Nephron (organoid): ENCODE results near the gene RAP1GAP2.
"Not testable (repeated sequence)": the region's sequence is repeated elsewhere in the genome, so short reads cannot be mapped to it uniquely, and the experiment has no call there.

Experiments used
- H3K27ac Mint-ChIP-seq, 3 experiments: 2 replicates each; pipeline ENCODE4 v1.8.0; 2020; ENCODE audit warnings: mixed read lengths in 3 of 3, mild to moderate bottlenecking in 2 of 3, moderate library complexity in 1 of 3
- H3K27me3 Mint-ChIP-seq: 2 replicates; pipeline ENCODE4 v1.8.0; 2021; ENCODE audit warnings: low read depth, mild to moderate bottlenecking, moderate library complexity, mixed read lengths
- H3K36me3 Mint-ChIP-seq: 2 replicates; pipeline ENCODE4 v1.8.0; 2020; ENCODE audit warnings: low read depth, mixed read lengths
- H3K4me1 Mint-ChIP-seq: 2 replicates; pipeline ENCODE4 v1.8.0; 2020; ENCODE audit warnings: mixed read lengths
- H3K4me3 Mint-ChIP-seq, 3 experiments: 2 replicates each; pipeline ENCODE4 v1.8.0; 2020; ENCODE audit warnings: mild to moderate bottlenecking in 3 of 3, mixed read lengths in 3 of 3, moderate library complexity in 2 of 3
- H3K9me3 Mint-ChIP-seq: 2 replicates; pipeline ENCODE4 v1.8.0; 2020; ENCODE audit warnings: mixed read lengths
- TF ChIP-seq, protein P1 (sequence below), 3 experiments: fragments of 200-600 bp; sonication (generic); IDR thresholded peaks; one replicate each; pipeline ENCODE4 v1.5.0; 2021; ENCODE audit warnings: antibody characterized with exemption in 3 of 3; ENCODE audit not compliant: unreplicated experiment in 3 of 3

The RAP1GAP2 gene

DNA sequence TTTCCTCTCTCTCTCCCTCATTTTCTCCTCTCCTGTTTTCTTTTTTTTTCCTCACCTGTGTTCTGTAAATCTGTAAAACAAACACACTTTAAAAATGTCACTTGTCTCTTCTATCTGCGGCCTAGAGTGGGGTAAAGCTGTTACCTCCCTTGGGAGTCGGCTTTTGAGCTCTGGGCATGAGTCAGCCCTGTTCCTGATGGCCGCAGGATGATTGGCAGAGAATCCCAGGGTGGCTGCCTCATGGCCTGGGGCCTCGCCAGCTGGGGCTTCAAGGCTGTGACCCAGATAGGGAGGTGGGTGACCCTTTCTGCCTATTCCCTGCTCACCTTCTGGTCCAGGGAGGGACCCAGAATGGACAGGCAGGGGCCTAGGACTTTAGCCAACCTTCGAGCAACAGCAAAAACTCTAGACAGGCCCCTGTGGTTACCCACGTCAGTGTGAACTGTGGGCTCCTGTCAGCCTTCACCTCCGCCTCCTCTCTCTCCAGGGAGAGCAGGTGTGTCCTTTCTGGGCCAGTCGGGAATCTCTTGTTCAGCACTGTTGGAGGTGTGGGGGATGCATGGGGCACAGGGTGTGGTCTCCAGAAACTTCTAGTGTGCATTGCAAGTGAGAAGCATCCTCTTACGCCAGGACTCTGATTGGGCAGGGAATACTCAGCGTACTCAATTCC, 87.4 kb downstream of the RAP1GAP2 start:
- Mint-ChIP-seq H3K9me3 (no peaks in the 10 kb centered on the region), H3K36me3 (no peaks in the 10 kb centered on the region), H3K4me1 (no peaks in the 10 kb centered on the region), H3K27me3 (peaks cover 22% of the 10 kb centered on the region), H3K4me3 (no peak overlapping the region), H3K27ac (no peak overlapping the region)
- TF ChIP-seq, protein P1, sequence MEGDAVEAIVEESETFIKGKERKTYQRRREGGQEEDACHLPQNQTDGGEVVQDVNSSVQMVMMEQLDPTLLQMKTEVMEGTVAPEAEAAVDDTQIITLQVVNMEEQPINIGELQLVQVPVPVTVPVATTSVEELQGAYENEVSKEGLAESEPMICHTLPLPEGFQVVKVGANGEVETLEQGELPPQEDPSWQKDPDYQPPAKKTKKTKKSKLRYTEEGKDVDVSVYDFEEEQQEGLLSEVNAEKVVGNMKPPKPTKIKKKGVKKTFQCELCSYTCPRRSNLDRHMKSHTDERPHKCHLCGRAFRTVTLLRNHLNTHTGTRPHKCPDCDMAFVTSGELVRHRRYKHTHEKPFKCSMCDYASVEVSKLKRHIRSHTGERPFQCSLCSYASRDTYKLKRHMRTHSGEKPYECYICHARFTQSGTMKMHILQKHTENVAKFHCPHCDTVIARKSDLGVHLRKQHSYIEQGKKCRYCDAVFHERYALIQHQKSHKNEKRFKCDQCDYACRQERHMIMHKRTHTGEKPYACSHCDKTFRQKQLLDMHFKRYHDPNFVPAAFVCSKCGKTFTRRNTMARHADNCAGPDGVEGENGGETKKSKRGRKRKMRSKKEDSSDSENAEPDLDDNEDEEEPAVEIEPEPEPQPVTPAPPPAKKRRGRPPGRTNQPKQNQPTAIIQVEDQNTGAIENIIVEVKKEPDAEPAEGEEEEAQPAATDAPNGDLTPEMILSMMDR (IDR thresholded peaks at IDR 0.05; ENCODE audit: unreplicated experiment in 3 of 3) = no peak

- Mint-ChIP-seq H3K36me3 (no peaks in the 10 kb centered on the region), H3K27ac (no peak overlapping the region), H3K4me1 (no peaks in the 10 kb centered on the region), H3K9me3 (no peaks in the 10 kb centered on the region), H3K27me3 (peaks cover 14% of the 10 kb centered on the region), H3K4me3 (no peak overlapping the region)
- TF ChIP-seq, protein P1 (IDR thresholded peaks at IDR 0.05; ENCODE audit: unreplicated experiment in 3 of 3) = no peak
These were observed 89.5 kb downstream of the RAP1GAP2 start for GRCh38 chr17:2885733-2886132.

- Mint-ChIP-seq H3K4me1 (no peaks in the 10 kb centered on the region), H3K4me3 (no peak overlapping the region), H3K36me3 (no peaks in the 10 kb centered on the region), H3K27me3 (peaks cover 8% of the 10 kb centered on the region), H3K9me3 (no peaks in the 10 kb centered on the region), H3K27ac (no peak overlapping the region)
- TF ChIP-seq, protein P1 (IDR thresholded peaks at IDR 0.05; ENCODE audit: unreplicated experiment in 3 of 3) = no peak
These were observed 92.1 kb downstream of the RAP1GAP2 start for GRCh38 chr17:2888326-2888725.

DNA sequence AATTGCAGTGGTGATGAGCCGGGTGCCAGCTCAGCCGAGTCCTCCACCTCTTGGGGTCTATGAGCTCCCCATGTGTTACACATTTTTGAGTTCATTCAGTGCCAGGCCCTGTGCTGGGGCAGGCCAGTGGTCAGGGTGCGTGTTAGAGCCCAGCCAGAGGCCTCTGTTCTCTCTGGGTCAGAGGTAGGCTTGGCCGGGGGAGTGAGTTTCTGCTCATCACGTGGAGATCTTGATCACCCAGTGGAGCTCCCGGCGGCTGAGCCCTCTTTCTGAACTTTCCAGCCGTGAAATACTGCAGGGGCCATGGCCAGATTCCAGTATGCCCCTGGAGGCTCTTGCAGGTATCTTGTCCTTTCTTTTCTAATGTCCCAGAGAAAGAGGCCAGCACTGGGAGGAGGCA, 93.0 kb downstream of the RAP1GAP2 start:
- no peaks in the 10 kb centered on the region for H3K36me3 Mint-ChIP-seq

DNA sequence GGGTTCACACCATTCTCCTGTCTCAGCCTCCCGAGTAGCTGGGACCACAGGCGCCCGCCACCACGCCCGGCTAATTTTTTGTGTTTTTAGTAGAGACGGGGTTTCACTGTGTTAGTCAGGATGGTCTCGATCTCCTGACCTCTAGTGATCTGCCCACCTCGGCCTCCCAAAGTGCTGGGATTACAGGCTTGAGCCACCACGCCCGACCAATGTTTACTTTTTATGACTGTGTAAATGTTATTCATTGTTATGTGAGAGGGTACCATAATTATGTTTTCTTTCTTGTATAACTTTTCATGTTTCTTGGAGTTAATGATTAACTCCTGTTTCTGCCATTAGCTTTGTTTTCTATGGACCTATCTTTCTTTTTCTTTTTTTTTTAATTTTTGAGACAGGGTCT, 94.5 kb downstream of the RAP1GAP2 start:
- H3K4me3 Mint-ChIP-seq, H3K36me3 Mint-ChIP-seq, H3K9me3 Mint-ChIP-seq, H3K27ac Mint-ChIP-seq, H3K27me3 Mint-ChIP-seq, H3K4me1 Mint-ChIP-seq: not testable (repeated sequence)

More for the DNA sequence above, 93.0 kb downstream of the RAP1GAP2 start:
- H3K9me3 Mint-ChIP-seq = no peaks in the 10 kb centered on the region
- no peak overlapping the region for H3K27ac Mint-ChIP-seq
- peaks cover 7% of the 10 kb centered on the region for H3K27me3 Mint-ChIP-seq
- H3K4me1 Mint-ChIP-seq = no peaks in the 10 kb centered on the region
- TF ChIP-seq, protein P1 (IDR thresholded peaks at IDR 0.05; ENCODE audit: unreplicated experiment in 3 of 3) = no peak
- no peak overlapping the region for H3K4me3 Mint-ChIP-seq

- TF ChIP-seq, protein P1 (IDR thresholded peaks at IDR 0.05; ENCODE audit: unreplicated experiment in 3 of 3) = no peak
- Mint-ChIP-seq H3K36me3 (no peaks in the 10 kb centered on the region), H3K4me3 (no peak overlapping the region), H3K27ac (no peak overlapping the region), H3K27me3 (peaks cover 10% of the 10 kb centered on the region), H3K9me3 (no peaks in the 10 kb centered on the region), H3K4me1 (no peaks in the 10 kb centered on the region)
These were observed 96.2 kb downstream of the RAP1GAP2 start for GRCh38 chr17:2892305-2892971.
